DMS79 (cell line): Measurements from ENCODE around the gene PYM1.

Experiments used
- DNase-seq: peaks from one replicate; lab custom pipeline; 2025; lab: John Stamatoyannopoulos, UW

PYM1 gene

DNA sequence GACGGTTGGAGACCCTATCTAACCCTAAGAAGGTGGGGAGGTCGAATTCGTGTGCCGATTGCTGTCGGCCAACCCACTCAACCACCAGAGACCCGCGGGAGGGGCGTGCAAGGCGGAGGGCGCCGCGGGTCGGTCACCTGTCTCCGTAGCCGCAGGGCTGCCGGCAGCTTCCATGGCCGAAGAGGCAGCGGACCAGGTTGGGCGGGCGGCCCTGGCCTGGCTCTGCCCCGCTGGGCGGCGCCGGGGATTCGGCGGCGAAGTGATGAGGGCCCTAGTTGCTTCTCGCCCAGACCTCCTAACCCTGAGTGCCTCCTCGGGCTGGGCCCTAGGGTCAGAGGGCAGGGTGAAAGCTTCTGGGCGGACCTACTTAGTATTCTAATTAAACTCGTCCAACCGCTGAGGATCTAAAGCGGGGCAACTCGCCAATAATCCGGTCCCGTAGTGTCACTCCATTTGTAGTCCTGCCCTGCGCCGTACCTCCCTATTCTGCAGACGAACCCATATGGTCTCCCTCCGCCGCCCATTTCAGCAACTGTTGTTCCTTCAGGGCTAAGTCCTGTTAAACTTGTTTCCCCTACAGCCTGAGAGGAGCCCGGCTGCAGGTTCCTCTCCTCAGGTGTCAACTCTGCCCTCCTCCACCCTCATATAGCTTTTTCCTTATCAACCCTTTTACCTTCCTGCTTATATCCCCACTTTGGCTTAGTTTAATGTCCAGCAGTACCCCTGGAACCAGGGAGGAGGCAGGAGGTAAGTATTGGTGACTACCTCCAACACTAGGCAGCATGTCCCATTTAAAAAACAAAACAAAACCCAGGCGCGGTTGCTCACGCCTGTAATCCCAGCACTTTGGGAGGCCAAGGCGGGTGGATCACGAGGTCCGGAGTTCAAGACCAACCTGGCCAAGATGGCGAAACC lies at the start of gene PYM1:
TSS of gene PYM1 (minus strand) at position 307 of the 915 bp plus-strand sequence. CDS start at position 174, 133 bp downstream.
- DNase-seq = peak; percentile 14

DNA sequence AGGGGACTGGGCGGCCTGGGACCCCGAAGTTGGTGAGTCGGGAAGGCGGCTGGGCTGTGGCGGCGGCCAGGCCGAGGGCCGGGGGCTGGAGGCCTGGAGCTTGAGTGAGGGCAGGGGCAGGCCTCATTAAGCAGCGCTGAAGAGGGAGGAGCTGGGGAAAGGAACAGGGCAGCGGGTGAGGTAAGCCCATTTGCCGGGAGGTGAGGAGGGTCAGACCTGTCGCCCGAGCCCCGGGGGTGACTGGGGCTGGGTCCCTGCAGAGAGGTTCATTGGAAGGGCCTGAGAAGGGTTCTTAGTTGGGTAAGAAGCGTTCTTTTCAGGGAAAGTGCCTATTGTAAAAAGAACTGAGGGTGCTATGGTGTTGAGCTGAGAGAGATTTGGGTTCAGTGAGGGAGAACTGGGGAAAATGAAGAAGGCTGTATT lies 46.6 kb upstream of the PYM1 start:
- peak; percentile 6 for DNase-seq

DNA sequence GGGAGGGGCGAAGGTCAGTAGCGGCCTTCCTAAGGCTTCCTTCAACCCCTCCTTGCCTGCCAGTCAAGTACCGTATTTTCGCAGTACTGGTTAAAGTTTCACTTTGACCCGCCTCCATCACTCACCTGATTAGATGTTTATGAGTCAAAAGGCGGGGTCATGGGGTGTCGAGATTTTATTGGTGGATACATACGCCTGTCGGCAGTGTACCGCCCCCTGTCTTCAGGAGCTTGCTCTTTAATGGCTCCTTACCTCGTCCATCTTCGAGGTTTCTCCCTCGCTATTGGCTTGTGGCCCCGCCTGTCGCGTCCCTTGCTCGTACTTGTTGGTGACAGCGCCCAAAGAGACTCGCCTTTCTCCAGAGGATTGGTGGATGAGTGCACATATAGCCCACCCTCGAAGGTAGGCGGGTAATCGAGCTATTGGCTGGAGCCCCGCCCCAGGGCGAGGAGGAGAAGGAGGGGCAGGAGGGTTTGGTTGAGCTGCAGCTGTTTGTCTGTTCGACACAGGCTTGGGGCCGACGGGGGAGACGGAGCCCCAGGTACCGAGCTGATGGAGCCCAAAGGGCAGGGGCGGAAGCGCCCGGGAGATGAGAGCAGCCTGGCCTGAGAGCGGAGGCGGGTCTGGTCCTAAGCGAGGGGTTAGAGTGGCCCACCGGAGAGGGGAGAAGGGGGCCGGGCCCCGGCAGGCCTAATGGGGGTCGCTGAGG lies 46.1 kb upstream of the PYM1 start, which contains the start of gene RAB5B:
TSS of gene RAB5B (plus strand) at position 480 of the 709 bp plus-strand sequence. CDS start 12,883 bp downstream, outside the sequence.
- peak; percentile 99 for DNase-seq

GRCh38 chr12:55972911-55973598 lies 45.4 kb upstream of the PYM1 start:
- DNase-seq = no peak

DNA sequence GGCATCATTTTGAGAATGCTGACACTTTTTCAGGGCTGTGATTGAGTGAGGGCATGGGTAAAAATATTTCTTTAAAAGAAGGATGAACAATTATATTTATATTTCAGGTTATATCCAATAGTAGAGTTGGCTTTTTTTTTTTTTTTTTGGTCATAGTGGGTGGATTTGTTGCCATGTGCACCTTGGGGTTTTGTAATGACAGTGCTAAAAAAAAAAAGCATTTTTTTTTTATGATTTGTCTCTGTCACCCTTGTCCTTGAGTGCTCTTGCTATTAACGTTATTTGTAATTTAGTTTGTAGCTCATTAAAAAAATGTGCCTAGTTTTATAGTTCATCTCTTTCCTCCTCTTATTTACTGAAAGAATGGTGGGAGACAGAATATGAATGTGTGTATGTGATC lies 44.8 kb upstream of the PYM1 start:
- no peak for DNase-seq

GRCh38 chr12:55972042-55972441 lies 44.3 kb upstream of the PYM1 start:
- DNase-seq = no peak

- no peak for DNase-seq
These were observed 43.1 kb upstream of the PYM1 start for GRCh38 chr12:55970775-55971174.

- DNase-seq = no peak
These were observed 41.7 kb upstream of the PYM1 start for GRCh38 chr12:55969356-55969755.

DNA sequence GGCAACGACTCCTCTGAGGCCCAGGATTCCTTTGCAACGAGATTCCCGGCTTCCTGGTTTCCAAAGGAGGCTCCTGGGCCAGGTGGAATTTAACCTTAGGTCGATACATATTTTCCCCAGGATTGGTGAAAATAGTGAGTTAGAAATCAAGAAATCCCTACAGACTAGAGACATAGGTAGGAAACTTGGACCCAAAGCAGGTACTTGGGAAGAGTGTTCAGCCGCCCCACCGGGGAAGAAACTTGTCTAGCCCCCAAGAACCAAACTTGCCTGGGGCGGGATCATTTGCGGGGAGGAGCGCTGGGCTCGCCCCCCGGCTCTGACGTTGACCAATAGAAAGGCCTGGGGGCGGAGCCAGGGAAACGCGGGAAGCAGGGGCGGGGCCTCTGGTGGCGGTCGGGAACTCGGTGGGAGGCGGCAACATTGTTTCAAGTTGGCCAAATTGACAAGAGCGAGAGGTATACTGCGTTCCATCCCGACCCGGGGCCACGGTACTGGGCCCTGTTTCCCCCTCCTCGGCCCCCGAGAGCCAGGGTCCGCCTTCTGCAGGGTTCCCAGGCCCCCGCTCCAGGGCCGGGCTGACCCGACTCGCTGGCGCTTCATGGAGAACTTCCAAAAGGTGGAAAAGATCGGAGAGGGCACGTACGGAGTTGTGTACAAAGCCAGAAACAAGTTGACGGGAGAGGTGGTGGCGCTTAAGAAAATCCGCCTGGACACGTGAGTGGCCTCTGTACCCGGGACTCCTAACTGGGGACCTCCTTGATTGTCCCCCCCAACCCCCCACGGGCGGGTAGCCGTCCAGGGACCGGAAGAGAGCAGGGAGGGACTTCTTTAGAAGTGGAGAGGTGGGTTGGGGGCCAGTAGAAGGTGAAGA lies 39.0 kb upstream of the PYM1 start, which contains the start of gene CDK2:
TSS of gene CDK2 (plus strand) at position 423 of the 874 bp plus-strand sequence. CDS start at position 602, 179 bp downstream.
- peak; percentile 51 for DNase-seq

DNA sequence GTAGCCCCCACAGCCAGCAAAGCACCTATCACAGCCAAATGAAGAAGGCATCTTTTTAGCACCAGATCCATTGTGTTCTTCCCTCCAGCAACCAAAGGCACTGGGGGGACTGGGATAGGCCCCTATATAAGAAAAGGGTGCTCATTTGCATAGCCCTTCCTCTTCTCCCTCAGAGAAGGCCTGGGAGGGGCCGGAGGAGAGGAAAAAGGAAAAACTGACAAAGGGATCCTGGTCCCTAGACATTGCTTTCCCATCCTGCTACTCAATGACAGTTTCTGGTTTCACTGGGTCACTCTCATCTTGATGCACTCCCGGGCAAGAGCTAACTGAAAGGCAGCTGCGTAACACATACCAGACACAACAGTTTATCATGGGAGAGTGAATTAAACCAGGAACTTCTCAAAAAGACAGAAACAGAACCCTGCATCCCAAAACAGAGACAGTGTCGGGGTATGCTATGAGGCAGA lies 38.3 kb upstream of the PYM1 start, which contains the start of gene PMEL:
TSS of gene PMEL (minus strand) at position 102 of the 467 bp plus-strand sequence. CDS start at position 71, 31 bp downstream.
- DNase-seq = no peak

DNA sequence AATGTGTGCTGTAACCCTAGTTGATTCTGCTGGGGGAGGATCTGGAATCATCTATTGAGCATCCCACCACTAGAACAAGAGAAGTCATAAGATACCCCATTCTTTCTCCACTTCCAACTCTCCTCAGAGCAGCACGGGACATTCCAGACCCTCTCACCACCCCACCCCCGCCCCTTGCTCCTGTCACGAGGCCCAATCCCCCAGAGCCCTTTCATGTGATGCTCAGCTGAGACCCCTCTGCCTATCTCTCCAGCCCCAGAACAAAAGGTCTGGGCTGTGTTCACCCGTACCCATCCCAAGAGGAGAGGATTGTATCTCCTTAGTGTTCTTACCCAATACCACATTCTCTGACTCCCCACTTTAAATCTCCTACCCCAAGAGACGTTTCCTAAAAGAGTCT lies 37.5 kb upstream of the PYM1 start:
- no peak for DNase-seq

GRCh38 chr12:55963760-55964159 lies 36.1 kb upstream of the PYM1 start:
- no peak for DNase-seq

DNA sequence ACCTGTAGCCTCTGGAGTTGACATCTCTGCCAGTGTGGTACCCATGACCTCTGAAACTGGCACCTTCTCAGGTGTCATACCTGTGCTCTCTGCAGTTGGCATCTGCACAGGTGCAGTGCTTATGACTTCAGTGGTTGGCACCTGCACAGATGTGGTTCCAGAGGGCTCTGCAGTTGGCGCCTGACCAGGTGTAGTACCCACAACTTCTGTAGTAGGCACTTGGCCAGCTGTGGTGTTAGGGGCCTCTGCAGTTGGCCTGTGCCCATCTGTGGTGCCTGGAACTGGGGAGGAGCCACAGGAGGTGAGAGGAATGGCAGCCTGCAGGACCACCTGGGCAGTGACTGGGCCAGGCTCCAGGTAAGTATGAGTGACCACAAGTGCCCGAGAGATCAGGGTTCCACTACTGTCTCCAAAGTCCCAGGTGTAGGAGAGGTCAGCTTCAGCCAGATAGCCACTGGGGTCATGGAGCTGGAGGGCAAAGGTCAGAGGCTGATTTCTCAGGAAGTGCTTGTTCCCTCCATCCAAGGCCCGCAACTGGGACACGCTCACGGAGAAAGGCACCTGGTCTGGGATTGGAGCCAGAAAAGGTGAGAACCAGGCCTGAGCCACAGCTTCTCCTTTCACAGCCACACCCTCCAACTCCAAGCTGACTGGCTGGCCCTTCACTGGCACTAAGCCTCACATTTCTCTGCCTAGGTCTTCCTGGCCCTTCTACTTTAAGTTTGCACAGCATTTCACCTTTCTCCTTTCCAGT lies 29.6 kb upstream of the PYM1 start:
- peak; percentile 39 for DNase-seq

- DNase-seq = no peak
These were observed 28.3 kb upstream of the PYM1 start for GRCh38 chr12:55955800-55956508.

DNA sequence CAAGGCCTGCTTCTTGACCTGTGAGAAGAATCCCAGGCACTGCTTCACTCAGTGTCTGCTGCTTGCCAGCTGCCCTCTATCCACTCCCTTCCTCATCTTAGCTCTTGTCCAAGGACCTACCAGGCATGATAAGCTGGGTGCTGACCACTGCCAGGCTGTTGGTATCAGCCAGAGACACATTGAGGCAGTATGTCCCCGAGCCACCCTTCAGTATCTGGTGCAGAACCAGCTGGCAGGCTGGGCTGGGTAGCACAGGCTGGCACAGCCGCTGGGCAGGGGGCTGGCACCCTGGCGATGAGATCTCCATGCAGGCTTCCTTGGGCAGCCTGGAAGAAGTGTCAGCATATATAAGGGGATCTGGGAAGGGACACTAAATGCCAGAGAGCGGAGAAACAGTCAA lies 27.6 kb upstream of the PYM1 start:
- DNase-seq = no peak

DNA sequence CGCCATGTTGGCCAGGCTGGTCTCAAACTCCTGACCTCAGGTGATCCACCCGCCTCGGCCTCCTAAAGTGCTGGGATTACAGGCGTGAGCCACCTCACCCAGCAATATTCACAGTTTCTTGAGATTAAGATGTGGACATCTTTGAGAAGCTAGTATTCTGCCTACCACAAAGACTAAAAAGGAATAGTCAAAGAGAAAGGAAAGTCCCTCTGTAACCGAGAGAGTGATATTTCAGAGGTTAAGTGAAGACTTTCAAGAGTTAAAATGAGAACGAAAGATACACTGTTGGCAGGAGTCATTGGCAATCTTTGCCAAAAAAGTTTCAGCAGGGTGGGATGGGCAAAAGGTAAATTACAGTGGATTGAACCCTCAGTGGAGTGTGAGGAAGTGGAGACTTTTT lies 18.9 kb upstream of the PYM1 start:
- no peak for DNase-seq

DNA sequence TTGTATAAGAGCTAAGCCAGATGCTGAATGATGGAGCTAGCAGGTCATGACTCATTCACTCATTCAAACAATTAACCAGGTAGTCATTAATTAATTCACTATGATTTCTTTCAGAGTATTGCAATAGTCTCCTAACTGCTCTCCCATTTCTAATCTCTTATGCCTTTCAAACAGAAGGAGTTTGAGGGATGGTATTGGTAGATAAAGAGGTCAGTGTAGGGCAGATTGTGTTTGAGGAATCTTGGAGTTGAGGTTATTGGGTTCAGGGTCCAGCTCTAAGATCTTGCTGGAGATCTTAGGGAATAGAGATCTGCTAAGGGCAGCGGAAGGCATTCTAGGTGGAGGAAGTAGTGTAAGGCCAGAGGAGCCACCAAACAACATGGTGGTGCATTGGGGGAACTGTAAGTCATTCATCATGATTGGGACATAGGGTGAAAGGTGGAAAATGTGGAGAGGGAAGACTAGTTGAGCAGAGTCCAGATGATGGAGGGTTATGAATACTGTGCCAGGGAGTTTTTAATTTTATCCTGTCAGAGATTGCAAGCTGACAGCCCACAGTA lies 15.0 kb upstream of the PYM1 start:
- DNase-seq = no peak

GRCh38 chr12:55942055-55942454 lies 14.4 kb upstream of the PYM1 start:
- DNase-seq = peak; percentile 30

DNA sequence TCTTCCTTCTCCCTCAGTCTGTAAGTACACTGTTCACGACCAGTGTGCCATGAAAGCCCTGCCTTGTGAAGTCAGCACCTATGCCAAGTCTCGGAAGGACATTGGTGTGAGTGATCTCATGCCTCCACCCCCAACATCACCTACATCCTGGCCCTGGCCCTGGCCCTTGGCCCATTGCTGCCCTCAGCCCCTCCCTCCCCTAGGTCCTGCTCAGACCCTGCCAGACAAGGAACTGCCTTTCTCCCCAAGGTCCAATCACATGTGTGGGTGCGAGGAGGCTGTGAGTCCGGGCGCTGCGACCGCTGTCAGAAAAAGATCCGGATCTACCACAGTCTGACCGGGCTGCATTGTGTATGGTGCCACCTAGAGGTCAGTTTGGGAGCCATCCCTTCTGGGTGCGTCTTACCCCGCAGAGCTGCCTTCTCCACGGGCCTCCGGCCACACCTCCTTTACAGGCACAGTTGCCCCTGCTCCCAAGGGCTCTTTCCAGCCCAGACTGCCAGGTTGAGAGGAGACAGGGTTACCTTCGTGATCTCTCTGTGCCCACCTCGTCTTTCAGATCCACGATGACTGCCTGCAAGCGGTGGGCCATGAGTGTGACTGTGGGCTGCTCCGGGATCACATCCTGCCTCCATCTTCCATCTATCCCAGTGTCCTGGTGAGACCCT lies 12.5 kb upstream of the PYM1 start:
- peak; percentile 62 for DNase-seq
